ENCODE results near the gene PANK4. TPM values are rescaled to one million over a fixed set of nuclear protein-coding genes. Genes with fewer than 3 reads are reported as not detected.

PANK4 gene
- total RNA-seq, 1 experiment from 2014 or later, result 18.6 TPM

DNA sequence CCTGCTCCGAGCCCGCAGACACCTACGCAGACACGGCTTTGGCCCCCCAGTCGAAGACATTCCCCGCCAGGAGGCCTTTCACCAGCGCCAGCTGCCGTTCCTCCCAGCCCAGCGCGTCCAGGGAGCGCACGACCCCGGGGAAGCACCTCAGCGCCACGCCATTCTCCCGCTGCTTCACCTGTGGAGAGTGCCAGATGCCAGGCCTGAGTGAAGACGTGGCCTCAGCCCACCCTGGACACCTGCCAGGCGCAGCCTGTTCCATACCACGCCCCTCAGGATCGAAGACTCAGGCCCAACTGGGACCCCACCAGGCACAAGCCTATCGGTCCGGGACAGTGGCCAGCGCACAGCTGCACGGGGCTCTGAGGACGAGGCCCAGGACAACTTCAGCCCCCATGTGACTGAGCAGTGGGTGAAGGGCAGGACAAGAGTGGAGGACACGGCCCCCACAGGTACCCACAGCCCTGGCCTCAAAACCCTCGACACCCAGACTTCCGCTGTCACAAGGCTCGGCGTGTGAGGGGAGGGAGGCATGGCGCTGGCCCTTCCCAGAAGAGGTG is 13.5 kb downstream of the PANK4 start:
- DNase-seq (ENCODE audit: low read depth), result no peak

- no peak for DNase-seq (ENCODE audit: low read depth)
Measured at GRCh38 chr1:2510366-2511155, 15.8 kb downstream of the PANK4 start.

DNA sequence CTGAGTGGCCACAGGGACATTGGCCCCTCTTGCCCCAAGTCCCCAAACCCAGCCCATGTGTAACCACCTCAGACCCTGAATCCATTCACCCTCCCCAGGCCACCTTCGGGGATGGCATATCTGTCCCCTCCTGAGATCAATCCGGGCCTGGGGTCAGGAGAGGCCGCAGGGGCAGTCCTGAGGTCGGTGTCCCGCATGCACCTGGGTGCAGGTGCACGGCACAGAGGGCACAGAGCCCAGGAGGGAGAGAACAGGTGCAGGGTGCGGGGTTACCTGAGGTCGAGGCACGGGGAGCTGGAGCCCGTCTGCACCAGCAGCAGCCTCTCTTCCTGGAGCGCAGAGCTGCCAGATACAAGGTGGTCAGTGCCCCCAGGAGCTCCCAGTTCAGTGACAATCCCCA is 16.8 kb downstream of the PANK4 start:
- no peak for DNase-seq (ENCODE audit: low read depth)

- no peak for DNase-seq (ENCODE audit: low read depth)
Measured at GRCh38 chr1:2508751-2509150, 17.6 kb downstream of the PANK4 start.

GRCh38 chr1:2508180-2508579 is 18.2 kb downstream of the PANK4 start:
- DNase-seq (ENCODE audit: low read depth), result no peak

DNA sequence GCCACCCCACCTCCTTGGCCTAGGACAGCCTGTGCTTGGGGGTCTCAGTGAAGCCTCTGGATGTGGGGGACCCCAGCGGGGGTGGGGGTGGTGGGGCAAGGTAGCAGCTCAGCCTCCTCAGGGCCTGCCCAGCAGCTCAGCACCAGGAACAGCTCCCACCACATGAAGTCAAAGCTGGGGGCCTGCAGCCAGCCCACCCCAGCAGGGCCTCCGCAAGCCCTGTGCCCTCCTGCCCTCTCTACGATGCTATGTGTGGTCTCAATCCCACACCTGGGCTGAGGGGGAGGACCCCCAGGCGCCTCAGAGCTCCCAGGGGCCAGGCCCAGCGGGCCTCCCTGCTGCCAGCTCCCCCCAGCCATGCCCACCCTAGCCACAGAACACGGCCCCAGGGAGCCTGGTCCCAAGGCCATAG is 18.6 kb downstream of the PANK4 start:
- no peak for DNase-seq (ENCODE audit: low read depth)

- DNase-seq (ENCODE audit: low read depth), result no peak
Measured at GRCh38 chr1:2506901-2507565, 19.4 kb downstream of the PANK4 start.

- peak; percentile 43 for DNase-seq (ENCODE audit: low read depth)
Measured at GRCh38 chr1:2506007-2506860, 20.2 kb downstream of the PANK4 start.

DNA sequence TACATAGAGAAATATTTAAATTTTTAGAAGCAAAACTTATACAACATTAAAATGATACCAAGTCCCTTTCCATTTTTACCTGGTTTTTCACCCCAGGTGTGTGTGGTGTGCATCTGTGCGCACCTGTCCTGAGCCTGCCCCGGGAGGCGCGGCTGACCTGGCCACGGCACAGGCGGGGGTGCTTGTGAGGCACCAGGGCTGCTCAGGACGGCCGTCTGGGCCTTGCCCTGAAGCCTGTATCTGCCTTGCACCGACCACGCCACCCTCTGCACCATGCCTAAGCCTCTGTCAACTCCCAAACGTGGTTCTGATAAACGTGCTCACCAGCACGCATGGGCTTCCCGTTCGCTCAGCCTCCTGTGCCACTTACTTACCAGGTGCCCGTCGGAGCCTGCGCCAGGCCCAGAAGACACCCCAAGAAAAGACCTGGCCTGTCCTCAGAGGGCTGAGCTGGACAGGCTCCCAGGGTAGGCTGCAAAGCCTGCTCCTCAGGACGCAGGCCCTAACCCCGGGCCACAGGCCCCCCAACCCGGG is 20.9 kb downstream of the PANK4 start:
- no peak for DNase-seq (ENCODE audit: low read depth)

GRCh38 chr1:2504949-2505272 is 21.5 kb downstream of the PANK4 start:
- no peak for DNase-seq (ENCODE audit: low read depth)

DNA sequence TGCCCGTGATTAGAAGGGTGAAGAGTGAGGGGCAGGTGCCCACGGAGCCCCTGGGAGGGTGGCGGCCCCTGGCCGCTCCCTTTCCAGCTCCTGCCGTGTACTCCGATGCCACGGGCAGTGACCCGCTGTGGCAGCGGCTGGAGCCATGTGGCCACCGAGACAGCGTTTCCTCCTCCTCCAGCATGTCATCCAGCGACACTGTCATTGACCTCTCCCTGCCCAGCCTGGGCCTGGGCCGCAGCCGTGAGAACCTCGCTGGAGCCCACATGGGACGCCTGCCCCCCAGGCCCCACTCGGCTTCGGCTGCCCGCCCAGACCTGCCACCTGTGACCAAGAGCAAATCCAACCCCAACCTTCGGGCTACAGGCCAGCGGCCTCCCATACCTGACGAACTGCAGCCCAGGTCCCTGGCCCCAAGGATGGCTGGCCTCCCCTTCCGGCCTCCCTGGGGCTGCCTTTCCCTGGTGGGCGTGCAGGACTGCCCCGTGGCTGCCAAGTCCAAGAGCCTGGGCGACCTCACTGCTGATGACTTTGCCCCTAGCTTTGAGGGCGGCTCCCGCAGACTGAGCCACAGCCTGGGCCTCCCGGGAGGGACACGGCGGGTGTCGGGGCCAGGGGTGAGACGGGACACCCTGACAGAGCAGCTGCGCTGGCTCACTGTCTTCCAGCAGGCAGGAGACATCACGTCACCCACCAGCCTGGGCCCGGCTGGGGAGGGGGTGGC is 22.0 kb downstream of the PANK4 start:
- DNase-seq (ENCODE audit: low read depth), result no peak

- DNase-seq (ENCODE audit: low read depth), result no peak
Measured at GRCh38 chr1:2503554-2504224, 22.7 kb downstream of the PANK4 start.

DNA sequence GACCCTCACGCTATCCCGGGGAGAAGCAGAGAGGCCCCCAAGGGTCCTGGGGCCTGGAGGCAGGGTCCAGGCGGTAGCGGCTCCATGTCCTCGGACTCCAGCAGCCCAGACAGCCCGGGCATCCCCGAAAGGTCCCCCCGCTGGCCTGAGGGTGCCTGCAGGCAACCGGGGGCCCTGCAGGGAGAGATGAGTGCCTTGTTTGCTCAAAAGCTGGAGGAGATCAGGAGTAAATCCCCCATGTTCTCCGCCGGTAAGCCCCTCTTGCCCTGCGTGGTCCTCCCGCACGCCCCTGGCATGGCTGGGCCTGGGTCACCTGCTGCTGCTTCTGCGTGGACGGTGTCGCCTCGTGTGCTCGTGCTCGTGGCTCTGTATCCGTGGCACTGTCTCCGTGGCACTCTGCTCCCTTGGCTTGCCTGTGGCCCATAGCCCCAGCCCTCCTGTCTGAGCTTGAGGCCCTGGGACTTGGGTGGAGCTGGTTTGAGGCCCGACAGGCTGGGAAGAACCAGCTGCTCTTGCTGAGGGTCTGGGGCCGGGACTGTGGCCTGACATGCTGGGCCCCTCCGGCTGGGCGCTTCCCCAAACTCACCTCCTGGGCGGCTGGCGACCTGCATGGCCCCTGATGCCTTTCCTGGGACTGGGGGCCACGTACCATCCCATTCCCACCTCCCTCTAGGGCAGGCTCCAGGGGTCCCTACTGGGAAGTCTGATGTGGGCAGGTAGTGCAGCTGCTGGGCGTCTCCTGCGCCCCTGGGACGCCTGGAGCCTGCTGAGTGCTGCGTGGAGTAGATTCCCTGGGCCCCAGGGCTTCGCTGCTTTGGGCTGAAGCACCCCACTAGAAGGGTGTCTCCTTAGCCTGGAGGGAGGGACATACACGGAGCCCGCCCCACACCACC is 23.5 kb downstream of the PANK4 start:
- no peak for DNase-seq (ENCODE audit: low read depth)

DNA sequence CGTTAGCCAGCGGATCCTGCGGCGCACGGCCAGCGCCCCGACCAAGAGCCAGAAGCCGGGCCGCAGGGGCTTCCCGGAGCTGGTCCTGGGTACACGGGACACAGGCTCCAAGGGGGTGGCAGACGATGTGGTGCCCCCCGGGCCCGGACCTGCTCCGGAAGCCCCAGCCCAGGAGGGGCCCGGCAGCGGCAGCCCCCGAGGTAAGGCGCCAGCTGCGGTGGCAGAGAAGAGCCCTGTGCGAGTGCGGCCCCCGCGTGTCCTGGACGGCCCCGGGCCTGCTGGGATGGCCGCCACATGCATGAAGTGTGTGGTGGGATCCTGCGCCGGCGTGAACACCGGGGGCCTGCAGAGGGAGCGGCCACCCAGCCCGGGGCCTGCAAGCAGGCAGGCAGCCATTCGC is 24.2 kb downstream of the PANK4 start:
- no peak for DNase-seq (ENCODE audit: low read depth)

GRCh38 chr1:2501820-2502119 is 24.6 kb downstream of the PANK4 start:
- no peak for DNase-seq (ENCODE audit: low read depth)

- no peak for DNase-seq (ENCODE audit: low read depth)
Measured at GRCh38 chr1:2501041-2501819, 25.2 kb downstream of the PANK4 start.

GRCh38 chr1:2499986-2500596 is 26.3 kb downstream of the PANK4 start:
- no peak for DNase-seq (ENCODE audit: low read depth)

DNA sequence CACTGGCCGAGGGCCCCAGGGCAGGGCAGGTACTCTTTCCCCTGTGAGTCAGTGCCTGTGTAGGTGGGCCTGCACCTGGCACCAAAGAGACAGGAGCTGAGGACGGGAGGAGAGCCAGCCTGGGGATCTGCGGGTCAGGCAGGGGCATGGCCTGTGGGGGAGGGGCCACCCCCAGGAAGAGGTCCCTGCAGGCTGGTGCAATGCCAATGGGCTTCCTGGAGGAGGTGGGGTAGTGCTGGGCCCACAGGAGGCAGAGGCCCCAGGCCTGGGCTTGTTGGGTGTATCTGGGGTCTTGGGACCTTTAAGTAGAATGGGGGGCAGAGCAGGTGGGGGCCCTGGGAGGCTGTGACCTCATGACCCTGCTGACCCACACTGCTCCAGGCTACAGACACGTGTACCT is 27.1 kb downstream of the PANK4 start:
- no peak for DNase-seq (ENCODE audit: low read depth)

DNA sequence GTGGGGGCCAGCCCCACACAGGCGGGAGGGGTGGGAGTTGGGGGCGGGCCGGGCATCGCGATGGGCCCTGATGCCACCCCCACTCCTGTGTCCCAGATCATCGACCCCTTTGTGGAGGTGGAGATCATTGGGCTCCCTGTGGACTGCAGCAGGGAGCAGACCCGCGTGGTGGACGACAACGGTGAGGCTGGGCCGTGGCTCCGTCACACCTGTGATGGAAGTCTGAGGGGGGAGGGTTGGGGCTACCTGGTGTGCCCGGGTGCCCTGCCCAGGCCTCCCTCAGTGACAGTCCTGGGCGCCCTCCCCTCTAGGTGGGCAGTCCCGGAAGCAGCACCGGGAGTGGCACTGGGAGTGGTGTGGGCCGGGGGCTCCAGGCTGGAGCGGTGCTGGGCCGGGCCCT is 27.7 kb downstream of the PANK4 start:
- DNase-seq (ENCODE audit: low read depth), result no peak

All from Daoy (cell line).